NCI-H1048 (cell line): ENCODE results near the gene ERCC2.
"Not testable (repeated sequence)": the region's sequence is repeated elsewhere in the genome, so short reads cannot be mapped to it uniquely, and the experiment has no call there.

ENCODE experiments used
- DNase-seq: peaks from one replicate; lab custom pipeline; 2025; lab: John Stamatoyannopoulos, UW

Gene ERCC2

DNA sequence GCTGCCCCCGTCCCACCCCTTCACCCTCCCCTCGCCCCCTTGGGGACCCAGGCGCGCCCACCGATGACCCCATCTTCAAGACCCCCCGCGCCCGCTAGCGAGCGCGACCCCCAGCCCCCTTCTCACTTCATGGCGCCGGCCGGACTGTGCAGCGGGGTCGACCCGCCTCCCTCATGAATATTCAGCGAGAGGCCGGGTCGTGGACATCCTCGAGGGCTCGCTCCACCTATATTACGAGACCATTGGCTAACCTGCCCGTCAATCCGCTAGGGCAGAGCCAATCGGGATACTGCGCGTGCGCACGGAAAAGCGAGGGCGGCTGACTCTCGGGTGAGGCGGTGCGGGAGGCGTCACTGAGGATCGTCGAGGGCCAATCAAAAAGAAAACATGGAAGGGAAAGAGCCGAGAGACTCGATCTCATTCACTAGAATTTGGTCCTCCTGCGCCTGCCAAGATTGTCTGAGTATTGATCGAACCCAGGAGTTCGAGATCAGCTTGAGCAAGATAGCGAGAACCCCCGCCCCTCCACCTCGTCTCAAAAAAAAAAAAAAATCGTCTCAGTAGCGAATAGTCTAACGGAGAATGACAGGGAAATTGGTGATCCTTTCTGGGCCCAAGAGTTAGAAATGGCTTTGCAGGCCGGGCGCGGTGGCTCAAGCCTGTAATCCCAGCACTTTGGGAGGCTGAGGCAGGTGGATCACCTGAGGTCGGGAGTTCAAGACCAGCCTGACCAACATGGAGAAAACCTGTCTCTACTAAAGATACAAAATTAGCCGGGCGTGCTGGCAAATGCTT, at the start of gene ERCC2:
ERCC2 (minus strand) TSS at position 164 of the 795 bp plus-strand sequence; CDS start at position 131, 33 bp downstream.
- DNase-seq, result peak; percentile 91

DNA sequence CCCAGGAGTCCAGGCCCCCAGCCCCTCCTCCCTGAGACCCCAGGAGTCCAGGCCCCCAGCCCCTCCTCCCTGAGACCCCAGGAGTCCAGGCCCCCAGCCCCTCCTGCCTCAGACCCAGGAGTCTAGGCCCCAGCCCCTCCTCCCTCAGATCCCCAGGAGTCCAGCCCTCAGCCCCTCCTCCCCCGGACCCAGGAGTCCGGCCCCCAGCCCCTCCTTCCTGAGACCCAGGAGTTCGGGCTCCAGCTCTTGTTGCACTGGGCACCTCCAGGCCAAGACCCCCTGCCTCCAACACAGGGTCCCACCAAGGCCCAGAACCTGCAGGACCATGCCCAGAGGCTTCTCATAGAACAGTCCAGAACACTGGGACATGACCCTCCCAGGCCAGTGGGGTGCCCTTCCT, 49.5 kb upstream of the ERCC2 start:
- DNase-seq, result no peak

DNA sequence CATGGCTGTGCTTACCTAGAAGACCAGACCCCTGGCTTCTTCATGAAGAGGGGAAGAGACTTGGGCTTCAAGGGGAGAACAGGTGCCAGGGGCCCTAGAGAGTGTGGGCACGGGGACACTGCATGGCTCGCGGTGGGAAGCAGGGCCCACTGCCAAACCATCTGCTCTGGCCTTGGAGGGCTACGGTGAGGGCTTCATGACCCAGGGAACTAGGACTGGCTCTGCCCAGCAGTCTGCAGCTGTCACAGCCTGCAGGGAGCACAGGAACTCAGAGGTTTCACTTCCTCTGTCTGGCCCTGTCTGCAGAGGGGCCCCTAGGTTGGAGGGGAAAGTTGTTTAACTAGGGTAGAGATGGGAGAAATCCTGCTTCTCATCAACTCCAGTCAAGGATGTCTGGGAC, 49.0 kb upstream of the ERCC2 start:
- no peak for DNase-seq

DNA sequence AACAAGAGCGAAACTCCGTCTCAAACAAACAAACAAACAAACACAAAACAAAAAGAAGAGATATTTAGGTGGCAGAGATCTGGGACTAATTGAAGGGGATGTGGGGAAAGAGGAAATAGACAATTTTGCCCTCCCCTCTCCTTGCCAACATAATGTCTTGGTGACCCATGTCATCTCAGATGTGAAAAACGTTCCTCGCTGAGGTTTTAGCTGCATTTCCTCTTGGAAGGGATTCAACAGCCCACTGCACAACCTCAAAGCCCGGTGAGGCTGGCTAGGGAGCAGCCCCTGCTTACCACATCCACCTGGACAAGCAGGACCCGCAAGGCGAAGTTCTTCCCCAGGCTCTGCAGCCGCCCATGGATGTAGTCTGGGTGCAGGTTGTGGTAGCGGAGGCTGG, 48.4 kb upstream of the ERCC2 start:
- DNase-seq, result no peak

DNA sequence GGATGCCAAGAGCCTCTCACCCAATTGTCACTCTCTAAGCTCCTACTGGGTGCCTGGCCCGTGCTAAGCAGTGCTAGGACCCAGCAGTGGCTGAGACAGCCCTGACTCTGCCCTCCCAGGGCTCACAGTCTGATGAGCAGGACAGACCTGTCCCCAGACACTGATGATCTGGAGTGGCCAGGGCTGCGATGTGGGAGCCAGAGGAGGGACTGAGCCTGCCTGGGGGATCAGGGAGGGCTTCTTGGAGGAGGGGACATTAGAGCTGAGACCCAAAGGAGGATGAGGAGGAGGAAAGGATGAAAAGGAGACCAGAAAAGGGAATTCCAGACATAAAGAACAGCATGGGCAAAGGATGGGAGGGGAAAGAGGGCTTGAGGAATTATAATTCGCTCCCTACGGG, 46.8 kb upstream of the ERCC2 start:
- no peak for DNase-seq

DNA sequence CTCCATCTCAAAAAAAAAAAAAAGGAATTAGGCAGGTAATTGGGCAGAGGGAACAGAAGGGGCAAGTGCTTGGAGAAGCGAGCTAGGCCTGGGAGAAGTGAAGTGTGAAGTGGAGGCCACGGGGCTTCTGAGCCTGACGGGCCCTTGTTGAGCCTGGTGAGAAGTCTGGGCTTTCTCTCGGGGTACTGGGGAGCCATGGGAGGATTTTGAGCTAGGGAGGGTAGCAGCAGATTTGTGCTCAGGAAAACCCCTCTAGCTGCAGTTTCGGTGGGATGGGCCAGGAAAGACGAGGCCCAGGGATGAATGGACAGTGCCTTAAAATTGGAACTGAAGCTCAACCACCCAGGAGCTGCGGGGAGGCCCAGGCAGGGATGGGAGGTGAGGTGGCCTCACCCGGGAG, 44.1 kb upstream of the ERCC2 start:
- DNase-seq, result no peak

DNA sequence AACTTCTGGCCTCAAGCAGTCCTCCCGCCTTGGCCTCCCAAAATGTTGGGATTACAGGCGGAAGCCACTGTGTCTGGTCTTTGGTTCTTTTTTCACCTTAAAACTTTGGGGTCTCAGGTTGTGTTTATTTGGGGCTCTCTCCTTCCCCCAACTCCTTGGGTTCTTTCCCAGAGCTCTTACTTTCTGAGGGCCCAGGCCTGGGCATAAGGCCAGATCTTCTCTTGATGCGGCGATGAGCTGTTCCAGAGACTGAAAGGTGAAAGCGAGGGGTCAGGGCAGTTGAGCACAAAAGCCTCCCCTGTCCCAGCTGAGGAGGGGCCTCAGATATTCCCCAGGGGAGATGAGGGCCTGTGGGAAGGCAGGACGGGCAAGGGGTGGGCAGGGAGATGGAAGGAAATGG, 43.1 kb upstream of the ERCC2 start:
- no peak for DNase-seq

DNA sequence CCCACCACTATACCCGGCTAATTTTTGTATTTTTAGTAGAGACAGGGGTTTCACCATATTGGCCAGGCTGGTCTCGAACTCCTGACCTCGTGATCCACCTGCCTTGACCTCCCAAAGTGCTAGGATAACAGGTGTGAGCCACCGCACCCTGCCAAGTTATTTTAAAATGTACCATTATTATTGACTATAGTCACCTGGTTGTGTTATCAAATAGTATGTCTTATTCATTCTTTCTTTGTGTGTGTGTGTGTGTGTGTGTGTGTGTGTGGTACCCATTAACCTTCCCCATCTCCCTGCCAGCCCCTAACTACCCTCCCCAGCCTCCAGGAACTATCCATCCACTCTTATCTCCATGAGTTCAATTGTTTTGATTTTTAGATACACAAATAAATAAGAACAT, 40.0 kb upstream of the ERCC2 start:
- not testable (repeated sequence) for DNase-seq

DNA sequence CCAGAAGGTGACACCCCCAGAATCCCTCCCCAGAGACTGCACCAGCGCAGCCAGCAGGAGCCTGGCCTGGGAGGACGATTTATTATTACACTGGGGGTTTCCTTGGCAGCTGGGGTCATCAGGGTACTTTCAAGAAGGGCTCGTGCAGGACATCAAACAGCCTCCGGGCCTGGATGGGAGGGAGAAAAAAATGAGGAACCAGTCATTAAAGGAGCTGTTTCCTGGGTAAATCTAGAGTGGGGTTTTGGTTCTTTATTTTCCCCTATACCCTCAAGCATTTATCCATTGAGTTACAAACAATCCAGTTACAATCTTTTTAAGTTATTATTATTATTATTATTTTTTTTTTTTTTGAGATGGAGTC, 39.2 kb upstream of the ERCC2 start:
- no peak for DNase-seq

DNA sequence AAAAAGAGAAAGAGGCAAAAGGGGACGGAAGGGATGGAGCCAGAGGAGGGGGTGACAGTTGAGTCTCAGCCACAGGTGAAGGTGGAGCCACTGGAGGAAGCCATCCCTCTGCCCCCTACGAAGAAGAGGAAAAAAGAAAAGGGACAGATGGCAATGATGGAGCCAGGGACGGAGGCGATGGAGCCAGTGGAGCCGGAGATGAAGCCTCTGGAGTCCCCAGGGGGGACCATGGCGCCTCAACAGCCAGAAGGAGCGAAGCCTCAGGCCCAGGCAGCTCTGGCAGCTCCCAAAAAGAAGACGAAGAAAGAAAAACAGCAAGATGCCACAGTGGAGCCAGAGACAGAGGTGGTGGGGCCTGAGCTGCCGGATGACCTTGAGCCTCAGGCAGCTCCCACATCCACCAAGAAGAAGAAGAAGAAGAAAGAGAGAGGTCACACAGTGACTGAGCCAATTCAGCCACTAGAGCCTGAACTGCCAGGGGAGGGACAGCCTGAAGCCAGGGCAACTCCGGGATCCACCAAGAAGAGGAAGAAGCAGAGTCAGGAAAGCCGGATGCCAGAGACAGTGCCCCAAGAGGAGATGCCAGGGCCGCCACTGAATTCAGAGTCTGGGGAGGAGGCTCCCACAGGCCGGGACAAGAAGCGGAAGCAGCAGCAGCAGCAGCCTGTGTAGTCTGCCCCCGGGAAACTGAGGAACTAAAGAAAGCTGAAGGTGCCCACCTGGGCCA, 38.6 kb upstream of the ERCC2 start:
- DNase-seq, result no peak

DNA sequence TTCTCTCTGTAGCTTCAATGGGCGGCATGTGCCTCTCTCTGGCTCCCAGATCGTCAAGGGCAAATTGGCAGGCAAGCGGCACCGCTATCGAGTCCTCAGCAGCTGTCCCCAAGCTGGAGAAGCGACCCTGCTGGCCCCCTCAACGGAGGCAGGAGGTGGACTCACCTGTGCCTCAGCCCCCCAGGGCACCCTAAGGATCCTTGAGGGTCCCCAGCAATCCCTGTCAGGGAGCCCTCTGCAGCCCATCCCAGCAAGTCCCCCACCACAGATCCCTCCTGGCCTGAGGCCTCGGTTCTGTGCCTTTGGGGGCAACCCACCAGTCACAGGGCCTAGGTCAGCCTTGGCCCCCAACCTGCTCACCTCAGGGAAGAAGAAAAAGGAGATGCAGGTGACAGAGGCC, 37.7 kb upstream of the ERCC2 start:
- no peak for DNase-seq

DNA sequence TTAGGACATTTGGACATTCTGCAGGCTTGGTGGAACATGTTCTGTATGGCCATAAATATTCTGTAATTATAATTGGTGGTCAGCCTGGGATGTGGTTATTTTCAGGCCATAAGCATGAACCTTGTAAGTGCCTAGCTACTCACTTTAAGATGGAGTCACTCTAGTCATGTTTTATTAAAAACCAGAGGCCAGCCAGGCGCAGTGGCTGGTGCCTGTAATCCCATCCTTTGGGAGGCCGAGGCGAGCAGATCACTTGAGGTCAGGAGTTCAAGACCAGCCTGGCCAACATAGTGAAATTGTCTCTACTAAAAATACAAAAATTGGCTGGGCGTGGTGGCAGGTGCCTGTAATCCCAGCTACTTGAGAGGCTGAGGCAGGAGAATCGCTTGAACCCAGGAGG, 37.2 kb upstream of the ERCC2 start:
- not testable (repeated sequence) for DNase-seq

DNA sequence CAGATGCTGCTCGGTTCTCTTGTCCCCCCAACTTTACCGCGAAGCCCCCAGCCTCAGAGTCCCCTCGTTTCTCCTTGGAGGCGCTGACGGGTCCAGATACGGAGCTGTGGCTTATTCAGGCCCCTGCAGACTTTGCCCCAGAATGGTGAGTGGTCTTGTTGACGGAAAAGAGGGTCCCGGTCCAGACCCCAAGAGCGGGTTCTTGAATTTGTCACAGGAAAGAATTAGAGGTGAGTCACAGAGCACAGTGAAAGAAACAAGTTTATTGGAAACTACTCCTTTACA, 36.7 kb upstream of the ERCC2 start:
- DNase-seq, result no peak

DNA sequence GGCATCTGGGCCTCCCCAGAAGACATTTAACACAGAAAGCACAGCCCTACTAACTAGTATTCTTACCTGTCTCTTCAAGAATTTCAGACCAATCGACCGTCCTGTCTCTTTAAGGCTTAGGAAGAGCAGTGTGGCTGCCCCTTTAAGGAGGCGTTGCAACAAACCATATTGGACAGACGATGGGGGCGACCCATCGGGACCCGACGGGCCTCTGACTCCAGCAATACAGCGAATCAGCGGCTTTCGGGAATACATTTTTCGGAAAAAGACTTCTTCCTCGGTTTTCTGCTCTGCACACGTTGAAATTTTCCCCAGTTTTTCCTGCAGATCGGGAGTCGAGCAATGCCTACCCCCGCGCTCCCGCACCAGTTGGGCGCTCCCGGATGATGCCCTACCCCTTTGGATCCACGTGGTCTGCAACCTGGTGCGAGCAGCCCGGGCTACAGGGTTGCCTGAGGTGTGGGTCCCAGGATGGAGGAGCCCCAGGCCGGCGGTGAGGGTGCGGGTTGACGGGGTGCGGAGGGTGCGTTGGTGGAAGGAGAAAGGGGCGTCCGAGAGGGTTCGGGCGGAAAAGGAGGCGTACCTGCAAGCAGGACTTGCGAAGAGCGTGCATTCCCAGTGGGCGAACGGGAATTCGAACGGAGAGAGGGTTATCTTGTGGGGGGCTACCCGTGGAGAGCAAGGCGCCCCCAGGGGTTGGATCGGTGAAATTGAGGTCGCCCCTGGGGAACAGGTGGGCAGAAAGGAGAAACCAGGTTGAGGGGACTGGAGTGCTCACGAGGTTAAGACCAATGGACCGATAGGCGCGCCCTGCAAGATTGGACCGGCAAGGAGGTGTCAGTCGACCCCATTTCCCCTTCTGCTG, 36.1 kb upstream of the ERCC2 start, which contains the start of gene POLR1G:
POLR1G (plus strand) TSS at position 419 of the 865 bp plus-strand sequence; CDS start at position 472, 53 bp downstream.
- peak; percentile 75 for DNase-seq

DNA sequence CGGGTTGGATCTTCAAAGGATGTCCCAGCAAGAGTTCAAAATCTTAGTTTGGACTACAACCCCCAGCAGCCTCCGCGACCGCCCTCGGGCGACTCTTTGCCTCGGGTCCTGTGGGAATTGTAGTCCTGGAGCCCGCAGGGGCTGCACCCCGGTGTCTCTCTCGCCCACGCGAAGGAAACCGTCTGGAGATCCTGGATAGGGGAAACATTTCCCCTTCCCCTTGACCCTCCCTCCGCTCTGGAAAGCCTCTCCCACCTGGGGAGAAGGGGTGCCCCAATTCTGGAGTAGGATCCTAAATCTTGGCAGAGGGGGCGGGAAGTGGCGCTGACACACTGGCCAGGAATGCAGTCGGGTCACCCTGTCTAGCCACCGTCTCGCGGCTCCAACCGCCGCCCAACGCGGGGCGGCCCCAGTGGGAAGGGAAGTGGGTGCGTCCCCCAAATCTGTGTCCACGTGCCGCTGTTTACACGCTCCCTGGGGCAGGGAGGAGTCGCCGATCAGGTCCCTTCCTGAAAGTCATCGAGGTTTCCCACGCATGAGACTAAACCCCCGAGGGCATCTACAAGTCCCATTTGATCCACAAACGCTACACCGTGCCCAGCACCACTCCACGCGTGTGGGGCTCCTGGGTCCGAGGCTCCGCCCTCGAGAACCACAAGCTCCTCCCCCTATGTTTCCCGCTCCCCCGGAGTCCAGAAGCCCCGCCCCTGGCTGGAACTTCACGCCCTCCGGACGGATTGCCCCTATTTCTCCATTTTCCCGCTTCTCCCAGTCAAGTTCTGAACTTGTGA, 35.3 kb upstream of the ERCC2 start:
- peak; percentile 49 for DNase-seq

DNA sequence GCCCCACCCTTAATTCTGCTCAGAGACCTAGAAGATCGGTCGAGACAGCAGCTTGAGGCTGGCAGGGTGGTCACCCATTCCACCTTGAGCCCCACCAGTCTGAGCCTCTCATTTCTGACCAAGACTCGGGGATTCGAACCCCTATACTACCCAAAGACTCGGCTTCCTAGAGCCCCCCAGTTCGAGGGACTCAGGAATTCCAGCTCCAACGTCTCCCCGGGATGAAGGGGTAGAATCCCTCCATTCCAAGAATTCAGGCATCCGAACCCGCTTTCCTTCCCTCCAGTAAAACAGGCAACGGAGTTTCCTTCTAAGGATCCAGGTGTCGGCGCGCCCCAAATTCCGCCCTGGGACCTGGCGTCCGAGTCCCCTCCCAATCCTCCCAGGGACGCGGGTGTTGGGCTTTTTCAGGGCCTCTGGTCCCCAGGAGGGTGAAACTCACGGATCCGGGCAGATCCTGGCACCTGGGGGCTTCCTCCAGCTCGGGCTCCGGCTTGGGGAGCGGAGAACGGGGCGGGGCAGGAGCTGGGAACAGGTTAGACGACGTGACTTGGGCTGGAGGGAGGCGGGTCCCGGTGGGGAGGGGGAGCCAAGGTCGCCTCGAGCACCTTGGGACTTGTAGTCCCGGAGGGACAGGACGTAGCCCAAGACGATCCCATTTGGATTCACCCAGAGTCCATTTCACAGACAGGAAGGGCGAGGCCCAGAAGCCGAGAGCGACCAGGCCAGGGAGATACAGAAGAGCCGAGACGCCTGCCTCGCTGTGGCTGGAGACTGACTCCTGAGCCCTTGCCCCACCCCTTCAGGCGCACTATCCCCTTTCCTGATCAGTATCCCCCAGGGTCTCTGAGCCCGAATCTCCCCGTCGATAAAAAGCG, 34.4 kb upstream of the ERCC2 start, which contains the start of gene PPP1R13L:
PPP1R13L (minus strand) TSS at position 513 of the 878 bp plus-strand sequence. CDS start 6,751 bp downstream, outside the sequence.
- DNase-seq, result peak; percentile 72

DNA sequence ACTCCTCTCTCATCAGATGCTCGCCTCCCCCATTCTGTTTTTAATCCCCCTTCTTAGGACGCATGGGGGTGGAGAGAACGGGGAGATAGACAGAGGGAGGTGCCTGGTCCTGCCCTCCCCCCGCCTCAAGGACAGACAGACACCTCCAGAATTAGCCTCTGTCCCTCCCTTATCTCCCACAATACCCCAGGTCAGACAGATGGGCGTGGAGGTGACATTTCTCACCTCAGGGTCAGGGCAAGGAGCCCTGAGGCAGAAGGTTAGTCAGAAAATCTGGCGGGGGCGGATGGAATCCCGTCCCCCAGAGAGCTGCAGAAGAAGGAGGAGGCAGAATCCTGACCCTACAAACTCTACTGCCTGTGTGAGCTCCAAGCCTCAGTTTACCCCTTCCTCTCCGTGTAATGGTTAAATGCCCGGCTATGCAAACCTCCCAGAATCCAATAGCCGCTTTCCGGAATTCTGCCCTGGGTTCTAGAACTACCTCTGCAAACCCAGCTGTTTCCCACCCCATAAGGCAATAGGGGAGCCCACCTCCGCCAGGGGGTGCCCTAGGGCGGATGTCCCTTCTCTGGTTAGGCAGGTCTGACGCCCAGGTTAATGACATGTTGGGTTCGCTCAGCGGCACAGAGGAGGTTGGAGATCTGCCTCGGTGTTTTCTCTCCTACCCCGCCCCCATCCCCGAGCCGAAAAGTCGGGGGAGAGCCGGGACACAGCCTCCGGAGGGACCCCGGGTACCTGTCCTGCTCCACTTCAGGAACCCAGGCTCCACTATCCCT, 33.6 kb upstream of the ERCC2 start:
- no peak for DNase-seq

DNA sequence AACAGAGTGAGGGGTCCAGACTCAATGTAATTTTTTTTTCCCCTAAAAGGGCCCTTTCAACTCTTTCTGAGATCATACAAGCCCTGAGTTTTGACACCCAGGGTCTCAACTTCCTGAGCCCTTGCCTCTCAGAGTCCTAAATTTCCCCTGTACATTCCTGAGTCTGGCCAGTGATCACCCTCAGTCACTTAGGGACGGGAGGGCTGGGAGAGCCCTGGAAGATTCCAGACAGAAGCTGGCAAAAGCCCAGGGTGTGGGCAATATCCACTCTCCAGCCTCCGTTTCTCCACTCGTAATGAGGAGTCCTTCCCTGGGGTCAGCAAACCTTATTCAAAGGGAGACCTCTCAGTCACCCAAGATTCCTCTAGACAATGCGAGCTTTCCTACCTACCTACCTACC, 32.9 kb upstream of the ERCC2 start:
- DNase-seq, result no peak

DNA sequence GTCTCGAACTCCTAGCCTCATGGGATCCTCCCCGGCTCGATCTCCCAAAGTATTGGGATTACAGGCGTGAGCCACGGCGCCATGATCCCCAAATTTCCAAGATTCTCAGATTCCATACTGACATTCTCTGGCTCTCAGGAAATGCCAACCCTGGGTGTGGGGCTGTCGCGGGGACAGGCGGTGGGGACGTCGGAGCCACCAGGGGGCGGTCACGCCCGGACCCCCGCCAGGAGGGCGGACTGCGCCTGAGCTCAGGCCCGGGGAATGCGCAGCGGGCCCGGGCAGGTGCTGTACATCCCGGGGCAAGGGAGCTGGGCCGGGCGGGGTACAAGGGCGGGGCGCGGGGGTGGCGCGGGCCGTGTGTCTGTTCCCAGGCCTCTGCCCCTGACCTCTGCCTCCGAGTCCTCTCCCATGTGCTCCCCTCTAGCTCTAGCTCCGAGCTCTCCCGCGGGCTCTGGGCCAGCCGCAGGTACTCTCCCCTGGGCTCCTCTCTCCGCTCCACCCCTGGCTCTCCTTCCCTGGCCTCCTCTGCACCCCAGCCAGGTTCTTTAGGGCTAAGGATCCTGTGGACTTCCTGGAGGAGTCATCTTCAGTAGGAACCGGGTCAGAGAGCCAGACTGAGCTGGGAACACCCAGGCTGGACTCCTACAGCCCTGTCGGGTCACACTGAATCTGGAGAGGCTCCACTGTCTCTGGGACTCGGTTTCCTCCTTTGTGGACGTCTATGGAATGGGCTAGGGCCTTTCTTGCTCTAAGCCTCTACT, 32.1 kb upstream of the ERCC2 start:
- DNase-seq, result no peak
